Cerebellar nuclear complex (tissue), 1 donor: ENCODE data around the gene ABLIM2.
A peak's percentile ranks its signal among the peaks of the same experiment; 100 is the strongest.

Source experiments
- DNase-seq, 2 experiments: peaks; one replicate each; lab custom pipeline; 2025; lab: John Stamatoyannopoulos, UW

ABLIM2 gene

DNA sequence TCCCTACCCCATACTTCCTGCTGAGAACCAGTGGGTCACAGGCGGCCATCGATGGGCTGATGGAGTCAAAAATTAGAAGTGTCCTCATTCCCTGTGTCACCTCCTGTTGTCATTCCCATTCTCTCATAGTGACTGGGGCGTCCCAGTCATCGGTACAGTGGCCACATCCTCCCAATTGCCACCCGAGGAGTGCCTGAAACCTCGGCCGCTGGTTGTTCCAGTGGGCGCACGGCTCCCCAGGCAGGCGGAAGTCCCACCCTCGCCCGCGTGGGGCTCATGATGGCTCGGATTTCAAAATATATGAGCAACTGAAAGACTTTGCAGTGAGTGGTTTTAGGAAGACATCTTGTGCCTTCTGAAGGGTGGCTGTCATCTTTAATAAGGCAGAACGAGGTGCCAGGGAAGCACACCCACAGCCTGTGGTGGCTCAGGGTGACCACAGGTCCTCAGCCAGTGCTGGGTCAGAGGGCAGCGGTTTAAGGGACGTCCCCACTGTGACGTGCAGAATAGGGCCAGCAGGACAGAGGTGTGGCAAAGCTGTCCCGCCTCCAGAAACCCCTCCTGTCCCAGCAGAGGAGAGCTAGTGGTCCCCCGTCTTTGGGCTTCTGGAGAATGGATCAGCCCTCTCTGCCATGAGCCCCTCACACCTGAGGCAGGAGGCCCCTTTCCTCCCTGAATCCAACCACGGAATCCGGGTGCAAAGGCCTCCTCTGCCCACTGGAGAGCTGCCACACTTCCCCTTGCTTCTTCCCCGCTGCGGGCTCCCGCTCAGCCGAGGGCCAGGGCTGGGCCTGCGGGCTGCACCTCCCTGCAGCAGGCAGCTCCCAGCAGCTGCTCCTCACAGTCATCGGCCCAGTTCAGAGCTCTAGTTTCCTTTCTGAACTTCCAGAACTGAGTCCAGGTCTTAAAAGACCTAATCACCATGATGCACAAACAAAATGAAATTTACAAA is 90.4 kb downstream of the ABLIM2 start:
- DNase-seq, result no peak

DNA sequence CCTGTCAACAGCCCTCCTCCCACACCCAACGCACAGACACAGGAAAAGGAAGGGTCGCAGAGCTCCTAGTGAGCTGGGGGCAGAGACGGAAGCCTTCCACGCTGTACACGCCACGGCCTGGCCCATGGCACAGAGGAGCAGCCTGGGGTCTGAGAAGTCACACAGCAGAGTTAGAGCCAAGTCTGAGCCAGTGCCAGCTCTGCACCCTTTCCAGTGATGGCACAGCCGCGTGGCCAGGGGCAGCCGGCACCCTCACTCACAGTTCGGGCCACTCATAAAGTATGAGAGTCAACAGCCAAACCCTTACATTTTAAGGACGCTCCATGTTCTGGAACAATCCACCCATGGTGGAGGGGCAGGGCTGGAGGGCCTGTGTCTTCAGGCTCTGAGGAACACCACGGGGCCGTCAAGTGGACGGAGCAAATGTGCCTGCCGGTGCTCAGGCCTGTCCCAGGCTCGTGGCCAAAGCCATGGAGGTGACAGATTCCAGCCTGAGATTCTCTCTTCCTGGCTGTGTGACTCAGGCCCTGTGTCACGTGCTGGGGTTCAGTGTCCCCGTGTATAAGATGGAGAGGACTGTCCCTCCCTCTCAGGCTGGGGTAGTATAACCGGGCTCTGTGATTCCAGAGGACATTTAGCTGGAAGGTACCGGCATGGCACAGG is 91.2 kb downstream of the ABLIM2 start:
- DNase-seq, result no peak

GRCh38 chr4:8066336-8066931 is 92.2 kb downstream of the ABLIM2 start:
- no peak for DNase-seq

DNA sequence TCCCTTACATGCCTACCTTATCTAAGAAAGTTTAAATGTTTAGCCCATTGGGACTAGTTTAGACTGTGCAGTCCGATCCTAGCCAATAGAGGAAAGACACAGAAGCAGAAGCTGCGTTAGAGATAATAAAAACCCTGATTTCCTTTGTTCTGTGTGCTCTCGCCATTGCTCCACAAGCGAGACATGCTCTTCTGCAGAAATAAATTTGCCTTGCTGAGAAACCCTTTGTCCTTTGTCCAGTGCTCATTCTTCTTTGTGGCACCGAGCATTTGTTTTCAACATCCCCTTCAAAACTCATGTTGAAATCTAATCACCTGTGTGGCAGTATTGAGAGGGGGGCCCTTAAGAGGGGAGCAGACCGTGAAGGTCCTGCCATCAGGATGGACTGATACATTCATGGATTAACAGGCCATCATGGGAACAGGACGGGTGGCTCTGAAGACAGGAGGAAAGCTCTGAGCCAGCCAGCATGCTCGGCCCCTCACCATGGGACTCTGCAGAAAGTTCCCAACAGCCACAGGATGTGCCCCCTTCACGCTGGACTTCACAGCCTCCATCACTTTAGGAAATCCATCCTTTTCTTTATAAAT is 94.5 kb downstream of the ABLIM2 start:
- no peak for DNase-seq

GRCh38 chr4:8061573-8061972 is 97.0 kb downstream of the ABLIM2 start:
- no peak for DNase-seq

DNA sequence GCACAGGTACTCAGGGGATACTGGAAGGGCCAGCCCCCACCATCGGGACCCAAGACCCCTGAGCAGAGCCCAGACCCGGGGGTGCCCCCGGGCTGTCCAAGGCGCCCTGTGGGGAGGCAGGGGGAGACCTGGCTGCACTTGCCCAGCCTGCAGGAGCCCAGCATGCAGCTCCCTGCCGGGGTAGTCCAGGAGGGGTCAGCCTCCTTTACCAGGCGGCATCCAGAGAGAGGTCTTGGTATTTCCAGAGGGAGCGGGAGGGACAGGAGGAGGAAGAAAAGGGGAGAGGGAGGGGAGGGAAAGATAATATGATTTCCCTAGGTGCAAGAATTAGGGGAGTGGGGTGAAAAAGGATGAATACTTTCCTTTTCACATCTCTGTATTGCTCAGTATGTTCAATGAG is 97.5 kb downstream of the ABLIM2 start:
- DNase-seq, result no peak

DNA sequence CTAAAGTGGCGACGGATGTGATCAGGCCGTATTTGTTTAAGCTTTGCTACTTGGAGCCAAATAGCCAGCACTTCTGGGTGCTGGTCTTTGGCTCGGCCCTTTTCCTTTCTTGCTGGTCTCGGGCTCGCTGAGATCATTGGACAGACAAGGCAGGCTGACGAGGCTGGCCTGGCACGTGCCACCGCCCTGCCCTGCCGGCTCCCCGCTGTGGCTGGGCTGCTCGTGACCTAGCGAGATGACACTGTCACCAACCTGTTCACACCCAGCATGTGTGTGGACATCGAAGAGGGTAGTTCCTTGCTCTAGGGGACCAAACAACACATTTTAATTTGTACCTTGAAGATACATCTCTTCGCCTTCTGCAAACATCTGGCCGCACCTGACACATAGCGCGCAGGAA is 98.0 kb downstream of the ABLIM2 start:
- DNase-seq, result no peak

DNA sequence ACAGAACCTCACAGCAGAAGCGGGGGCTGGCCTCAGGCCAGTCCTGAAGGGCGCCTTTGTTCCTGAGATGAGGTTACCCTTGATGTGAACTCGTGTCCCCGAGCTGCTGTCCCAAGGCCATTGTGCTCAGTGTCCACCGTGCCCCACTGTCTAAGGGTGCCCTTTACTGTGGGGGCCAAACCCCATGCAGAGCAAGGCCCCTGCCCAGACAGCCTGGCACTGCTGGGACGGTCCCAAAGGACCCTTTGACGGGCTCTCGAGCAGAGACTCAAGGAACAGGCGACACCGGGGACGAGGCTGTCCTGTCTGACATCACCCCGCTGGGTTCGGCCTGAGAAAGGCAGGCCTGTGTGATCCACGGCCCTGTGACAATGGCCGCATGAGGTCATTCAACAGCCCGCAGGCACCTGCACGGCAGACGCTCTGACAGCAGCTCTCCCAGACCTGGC is 100.6 kb downstream of the ABLIM2 start:
- DNase-seq, result no peak

DNA sequence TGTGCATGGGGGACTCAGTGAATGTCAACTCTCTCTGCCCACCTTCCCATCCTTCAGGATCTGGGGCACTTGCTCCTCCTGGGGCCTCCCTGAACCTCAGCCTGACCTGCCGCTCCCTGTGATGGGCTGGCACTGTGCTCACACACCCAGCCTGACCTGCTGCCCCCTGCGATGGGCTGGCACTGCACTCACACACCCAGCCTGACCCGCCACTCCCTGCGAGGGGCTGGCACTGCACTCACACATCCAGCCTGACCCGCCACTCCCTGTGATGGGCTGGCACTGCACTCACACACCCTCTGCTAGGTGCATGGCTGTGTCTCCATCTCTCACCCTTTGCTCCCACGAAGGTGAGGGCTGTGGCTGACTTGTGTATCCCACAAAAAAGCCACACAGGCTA is 103.4 kb downstream of the ABLIM2 start:
- DNase-seq, result no peak

GRCh38 chr4:8053688-8054449 is 104.7 kb downstream of the ABLIM2 start:
- DNase-seq, result no peak

- DNase-seq, result no peak
Measured at GRCh38 chr4:8052160-8052691, 106.4 kb downstream of the ABLIM2 start.

GRCh38 chr4:8051644-8052043 is 107.0 kb downstream of the ABLIM2 start:
- DNase-seq, result no peak

DNA sequence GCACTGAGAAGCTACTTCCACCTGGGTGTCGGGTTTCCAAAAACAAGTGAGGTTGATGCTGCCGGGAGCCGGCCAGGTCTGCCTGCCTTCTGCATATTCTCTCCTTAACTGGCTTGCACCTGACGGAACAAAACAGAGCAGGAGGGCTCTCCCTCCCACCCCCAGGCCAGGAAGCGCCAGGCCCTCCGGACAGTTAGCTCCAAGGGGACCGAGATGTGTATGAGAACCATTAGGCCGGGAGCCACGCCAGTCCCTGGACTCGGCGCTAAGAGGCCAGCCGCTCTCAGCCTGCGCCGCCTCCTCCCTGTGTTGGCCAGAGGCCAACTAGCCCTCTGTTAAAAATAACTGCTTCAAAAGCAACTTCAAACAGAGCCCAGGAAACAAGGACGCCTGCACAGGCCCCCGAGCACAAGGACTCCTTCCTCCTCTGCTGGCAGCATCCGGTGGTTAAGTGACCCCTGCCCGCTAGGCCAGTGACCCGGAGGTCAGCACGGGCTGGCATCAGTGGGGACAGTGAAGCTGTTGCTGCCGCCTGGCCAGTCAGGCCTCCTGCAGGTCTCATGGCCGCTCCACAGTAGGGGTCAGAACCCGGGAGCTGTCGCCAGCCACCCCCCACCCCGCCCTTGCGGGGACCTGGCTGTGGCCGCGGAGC is 107.9 kb downstream of the ABLIM2 start:
- peak; percentile 16 to 45 for DNase-seq

GRCh38 chr4:8050180-8050554 is 108.4 kb downstream of the ABLIM2 start:
- DNase-seq, result no peak

- DNase-seq, result no peak
Measured at GRCh38 chr4:8048856-8049676, 109.5 kb downstream of the ABLIM2 start.

GRCh38 chr4:8047837-8048678 is 110.6 kb downstream of the ABLIM2 start:
- no peak for DNase-seq

GRCh38 chr4:8046925-8047541 is 111.6 kb downstream of the ABLIM2 start:
- DNase-seq, result no peak

DNA sequence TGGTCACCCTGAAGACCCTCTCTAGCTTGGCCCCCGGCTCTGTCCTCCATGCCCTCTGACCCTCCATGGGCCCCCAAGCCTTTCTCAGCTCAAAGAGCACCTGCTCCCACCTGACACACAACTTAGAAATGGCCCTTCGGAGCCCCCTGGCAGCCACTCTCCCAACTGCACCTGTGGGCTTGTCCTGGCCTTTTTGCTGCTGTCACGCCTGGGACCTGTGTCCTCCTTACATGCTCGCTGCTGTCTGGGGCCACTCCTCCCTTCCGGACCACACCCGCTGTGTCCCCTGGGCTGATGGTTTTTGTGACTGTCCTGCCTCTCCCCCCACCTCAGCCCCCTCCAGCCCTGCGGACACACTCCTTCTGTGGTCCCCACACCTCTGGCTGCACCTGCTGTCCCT is 112.7 kb downstream of the ABLIM2 start:
- DNase-seq, result no peak

DNA sequence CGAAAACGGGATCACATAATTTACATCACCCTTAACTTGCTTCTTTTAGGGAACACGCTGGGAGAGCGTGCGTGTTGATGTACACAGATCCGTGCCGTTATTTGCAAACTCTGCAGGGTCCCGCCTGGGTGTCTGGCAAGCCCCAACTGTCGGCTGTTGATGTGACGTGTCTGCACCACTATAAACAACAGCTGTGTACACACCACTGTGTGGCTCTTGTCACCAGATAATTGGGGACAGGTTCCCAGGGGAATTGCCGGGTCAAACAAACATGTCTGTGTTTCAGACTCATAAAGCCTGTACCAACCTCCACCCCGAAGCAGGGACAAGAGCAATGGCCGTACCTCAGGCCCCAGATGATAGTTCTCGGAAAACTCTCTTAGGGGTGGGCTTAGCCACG is 113.9 kb downstream of the ABLIM2 start:
- no peak for DNase-seq
